GM19372 (cell line): ENCODE measurements around the gene STIP1.
"Not testable (repeated sequence)": the region's sequence is repeated elsewhere in the genome, so short reads cannot be mapped to it uniquely, and the experiment has no call there.

ENCODE experiments used
- ATAC-seq: cut with Tn5 transposase; IDR thresholded peaks from one replicate; pipeline ENCODE4 v1.9.1; 2021; ENCODE audit warnings: mild to moderate bottlenecking, low read depth, moderate library complexity; ENCODE audit not compliant: unreplicated experiment

The STIP1 gene

GRCh38 chr11:64234647-64235379 is 48.8 kb downstream of the STIP1 start:
- ATAC-seq, result peak; percentile 25

DNA sequence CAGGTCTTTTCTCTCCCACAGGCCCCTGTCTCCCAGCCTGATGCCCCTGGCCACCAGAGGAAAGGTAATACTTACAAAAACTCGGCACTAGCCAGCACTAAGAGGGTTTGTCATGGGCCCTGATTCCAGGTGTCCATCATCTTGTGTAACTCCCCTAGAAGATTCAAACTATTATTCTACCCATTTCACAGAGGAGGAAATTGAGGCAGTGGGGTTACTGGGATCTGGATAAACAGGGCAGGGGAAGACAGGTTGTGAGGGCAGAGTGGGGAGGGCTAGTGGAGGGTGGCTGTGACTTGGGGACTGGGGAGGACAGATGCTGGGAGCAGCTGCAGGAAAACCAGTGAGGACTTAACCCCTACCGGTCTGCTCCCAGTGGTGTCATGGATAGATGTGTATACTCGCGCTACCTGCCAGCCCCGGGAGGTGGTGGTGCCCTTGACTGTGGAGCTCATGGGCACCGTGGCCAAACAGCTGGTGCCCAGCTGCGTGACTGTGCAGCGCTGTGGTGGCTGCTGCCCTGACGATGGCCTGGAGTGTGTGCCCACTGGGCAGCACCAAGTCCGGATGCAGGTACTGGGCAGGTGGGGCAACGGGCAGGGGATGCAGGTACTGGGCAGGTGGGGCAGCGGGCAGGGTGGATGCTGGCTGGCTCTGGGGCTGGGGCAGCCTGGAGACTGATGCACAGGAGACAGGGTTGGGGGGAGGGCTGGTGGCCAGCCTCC is 49.6 kb downstream of the STIP1 start:
- ATAC-seq, result no peak

DNA sequence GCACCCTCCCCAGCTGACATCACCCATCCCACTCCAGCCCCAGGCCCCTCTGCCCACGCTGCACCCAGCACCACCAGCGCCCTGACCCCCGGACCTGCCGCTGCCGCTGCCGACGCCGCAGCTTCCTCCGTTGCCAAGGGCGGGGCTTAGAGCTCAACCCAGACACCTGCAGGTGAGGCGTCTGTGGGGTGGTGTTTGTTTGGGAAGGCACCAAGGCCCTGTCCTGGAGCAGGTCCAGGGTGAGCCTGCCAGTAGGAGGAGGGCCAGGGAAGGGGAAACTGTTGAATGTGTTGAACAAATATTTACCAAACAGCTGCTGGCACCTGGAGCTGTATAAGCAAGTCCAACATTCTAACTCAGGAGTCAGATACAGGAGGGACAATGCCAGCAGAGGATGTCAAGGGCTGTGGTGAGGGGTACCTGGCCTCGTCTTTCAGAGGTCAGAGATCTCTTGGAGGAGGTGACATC is 51.5 kb downstream of the STIP1 start:
- ATAC-seq, result no peak

- no peak for ATAC-seq
Measured at GRCh38 chr11:64238076-64238475, 52.1 kb downstream of the STIP1 start.

GRCh38 chr11:64238999-64239398 is 53.0 kb downstream of the STIP1 start:
- ATAC-seq, result no peak

DNA sequence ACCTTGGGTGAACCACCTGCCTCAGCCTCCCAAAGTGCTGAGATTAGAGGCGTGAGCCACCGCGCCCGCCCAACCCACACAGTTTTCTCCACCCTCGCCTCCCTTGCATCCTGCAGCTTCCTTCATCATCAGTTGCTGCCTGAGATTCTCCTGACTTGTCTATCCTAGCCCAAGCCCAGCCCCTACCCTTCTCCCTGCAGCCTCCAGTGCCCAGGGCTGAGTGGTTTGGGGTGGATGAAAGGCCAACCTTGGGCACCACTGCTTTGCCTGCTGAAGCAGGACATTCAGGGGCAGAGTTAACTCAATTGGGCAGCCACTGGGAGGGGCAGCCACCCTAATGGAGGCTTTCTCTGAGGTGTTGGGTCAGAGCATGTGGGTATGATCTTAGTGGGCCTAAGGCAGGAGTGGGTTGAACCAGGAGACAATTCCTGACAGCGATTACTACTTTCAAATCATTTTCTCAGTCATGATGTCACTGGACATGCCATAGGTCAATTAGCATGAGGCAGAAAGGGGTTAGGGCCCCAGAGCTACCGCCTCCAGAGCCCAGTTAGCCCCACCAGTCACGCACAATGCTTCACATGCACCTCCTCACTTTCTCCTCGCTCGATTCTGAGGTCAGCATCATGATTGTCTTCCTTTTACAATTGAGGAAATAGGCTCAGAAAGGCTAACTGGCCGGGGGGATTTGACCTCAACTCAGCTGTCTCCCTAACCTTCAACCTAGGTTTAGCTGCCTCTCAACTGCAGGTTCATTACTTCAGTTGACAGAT is 53.9 kb downstream of the STIP1 start:
- peak; percentile 3 for ATAC-seq

DNA sequence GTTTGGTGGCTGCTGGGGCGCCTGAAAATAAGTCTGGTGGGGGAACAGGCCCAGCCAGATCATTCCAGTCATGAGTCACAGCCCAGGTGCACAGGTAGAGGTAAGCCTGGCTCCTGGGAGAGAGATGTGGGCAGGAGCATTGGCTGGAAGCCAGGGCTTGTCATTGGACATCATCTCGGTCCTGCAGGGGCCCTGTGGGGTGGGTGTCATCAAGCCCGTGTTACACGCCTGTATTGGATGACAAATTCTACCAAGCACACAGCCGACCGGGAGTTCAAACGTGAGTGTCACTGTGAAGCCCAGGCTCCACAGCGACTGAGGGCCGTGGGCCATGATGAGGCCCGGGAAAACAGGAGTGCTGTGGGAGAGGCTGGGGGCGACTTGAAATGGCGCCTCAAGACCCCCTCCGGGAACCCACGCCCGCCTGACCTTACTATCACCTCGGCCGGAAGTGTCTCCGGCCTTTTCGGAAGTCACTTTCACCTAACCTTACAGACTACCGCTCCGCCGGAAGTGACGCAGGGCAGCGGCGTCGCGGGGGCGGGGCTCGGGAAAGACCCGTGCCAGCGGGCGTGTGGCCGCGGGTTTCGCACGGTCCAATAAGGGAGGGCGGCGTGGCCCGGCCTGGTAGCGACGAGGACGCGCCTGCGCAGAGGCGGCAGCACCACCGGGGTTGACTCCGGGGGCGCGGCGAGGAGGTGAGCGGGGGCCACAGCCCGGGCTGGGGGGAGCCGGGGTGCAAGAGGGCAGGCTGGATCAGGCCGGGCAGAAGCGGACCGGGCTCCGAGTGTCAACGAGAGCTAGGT is 54.7 kb downstream of the STIP1 start, which contains the start of gene FKBP2:
FKBP2 (plus strand) TSS at position 661 of the 806 bp plus-strand sequence. CDS start 1,293 bp downstream, outside the sequence.
- ATAC-seq, result peak; percentile 54

DNA sequence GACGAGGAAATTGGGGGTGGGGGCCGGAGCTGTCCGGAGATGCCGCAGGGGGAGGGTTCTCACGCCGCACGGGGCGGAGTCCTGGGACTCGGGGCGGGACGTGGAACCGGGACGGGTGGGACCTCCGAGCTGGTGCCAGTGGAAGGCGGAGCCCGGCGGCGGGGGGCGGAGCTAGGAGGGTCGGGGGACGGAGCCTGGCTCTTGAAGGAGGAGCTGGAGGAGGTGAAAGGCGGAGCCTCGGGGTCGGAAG is 55.2 kb downstream of the STIP1 start:
- ATAC-seq, result peak; percentile 74

GRCh38 chr11:64241491-64242374 is 55.8 kb downstream of the STIP1 start:
- peak; percentile 2 for ATAC-seq

GRCh38 chr11:64243236-64243854 is 57.4 kb downstream of the STIP1 start:
- no peak for ATAC-seq

DNA sequence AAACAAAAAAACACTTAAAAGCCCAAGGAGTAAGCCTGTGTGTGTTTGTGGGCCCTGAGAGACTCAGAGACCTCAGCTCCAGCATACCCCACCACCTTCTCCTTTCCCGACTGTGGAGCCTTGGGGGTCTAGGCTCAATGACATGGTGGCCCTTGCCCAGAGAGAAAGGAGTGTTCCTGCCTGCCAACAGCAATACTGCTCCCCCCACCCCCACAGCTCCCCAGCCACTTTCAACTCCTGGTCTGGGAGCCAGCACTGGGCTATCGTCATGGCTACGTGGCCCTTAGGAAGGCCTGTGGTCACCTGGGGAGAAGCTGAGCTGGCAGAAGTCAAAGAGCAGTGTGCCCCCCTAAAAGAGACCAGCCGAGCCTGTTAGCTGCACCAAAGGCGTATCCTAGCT is 58.1 kb downstream of the STIP1 start:
- no peak for ATAC-seq

- ATAC-seq, result no peak
Measured at GRCh38 chr11:64244966-64245365, 59.0 kb downstream of the STIP1 start.

DNA sequence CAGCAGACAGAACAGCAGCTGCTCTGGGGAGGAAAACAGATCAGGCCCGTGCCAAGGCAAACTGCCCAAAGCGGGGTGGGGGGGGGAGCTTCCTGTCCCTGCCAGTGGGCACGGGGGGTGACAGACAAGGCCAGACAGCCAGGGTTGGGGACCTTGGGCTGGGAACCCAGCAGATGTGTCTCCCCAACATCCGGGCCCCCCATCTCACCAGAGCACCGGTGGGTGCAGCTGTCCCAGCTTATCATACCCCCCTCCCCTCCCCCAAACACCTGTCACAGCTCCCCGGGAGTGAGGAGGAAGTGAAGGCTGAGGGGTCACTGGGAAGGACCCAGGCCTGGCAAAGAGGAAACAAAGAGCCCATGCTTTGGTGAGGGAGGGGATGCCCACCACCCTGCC is 59.4 kb downstream of the STIP1 start:
- ATAC-seq, result no peak

DNA sequence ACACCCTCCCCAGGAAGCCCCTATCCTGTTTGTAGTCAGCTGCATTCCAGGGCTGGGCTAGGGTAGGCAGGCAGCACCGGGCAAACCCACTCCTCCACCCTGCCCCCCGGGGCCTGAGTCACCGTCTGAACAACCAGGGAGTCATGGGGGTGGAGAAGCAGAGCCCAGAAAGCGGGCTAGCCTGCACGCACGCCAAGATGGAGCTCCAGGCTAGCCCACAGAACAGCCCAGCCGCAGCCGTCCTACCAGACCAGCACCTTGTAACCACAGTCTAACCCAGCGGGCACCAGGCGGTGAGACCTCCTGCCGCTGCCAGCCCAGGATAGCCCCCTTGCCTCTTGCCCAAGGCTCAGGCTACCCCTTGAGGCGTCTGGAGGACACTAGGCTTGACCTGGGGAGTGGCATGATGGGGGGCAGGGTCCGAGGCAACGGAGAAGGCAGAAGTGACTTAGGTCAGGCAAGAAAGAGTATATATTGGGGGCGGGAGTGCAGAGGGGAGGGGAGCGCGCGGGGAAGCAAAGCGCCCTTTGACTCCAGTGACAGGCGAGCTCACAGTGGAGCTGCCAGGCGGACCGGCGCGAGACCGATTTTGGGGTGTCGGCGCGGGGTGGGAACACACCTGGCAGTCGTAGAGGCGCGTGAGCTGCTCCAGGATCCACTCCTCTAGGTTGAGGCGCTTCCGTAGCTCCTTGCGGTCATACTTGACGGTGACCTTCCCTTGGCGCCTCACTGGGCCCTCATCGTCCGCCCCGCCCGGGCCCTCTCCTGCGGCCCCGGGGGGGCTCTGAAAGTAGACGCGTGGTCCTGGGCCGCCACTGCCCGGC is 60.0 kb downstream of the STIP1 start:
- no peak for ATAC-seq

DNA sequence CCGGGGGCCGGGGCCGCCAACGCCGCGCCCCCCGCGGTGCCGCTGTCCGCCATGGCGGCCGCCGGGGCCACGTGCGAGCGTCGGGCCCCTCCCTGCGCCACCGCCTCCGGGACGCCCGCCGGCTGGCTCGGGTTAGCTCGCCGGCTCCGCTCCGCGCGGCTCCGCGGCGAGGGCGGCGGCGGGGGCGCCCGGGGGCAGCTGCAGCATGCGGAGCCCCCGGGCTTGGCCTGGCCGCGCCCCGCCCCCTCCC is 60.6 kb downstream of the STIP1 start:
- not testable (repeated sequence) for ATAC-seq

DNA sequence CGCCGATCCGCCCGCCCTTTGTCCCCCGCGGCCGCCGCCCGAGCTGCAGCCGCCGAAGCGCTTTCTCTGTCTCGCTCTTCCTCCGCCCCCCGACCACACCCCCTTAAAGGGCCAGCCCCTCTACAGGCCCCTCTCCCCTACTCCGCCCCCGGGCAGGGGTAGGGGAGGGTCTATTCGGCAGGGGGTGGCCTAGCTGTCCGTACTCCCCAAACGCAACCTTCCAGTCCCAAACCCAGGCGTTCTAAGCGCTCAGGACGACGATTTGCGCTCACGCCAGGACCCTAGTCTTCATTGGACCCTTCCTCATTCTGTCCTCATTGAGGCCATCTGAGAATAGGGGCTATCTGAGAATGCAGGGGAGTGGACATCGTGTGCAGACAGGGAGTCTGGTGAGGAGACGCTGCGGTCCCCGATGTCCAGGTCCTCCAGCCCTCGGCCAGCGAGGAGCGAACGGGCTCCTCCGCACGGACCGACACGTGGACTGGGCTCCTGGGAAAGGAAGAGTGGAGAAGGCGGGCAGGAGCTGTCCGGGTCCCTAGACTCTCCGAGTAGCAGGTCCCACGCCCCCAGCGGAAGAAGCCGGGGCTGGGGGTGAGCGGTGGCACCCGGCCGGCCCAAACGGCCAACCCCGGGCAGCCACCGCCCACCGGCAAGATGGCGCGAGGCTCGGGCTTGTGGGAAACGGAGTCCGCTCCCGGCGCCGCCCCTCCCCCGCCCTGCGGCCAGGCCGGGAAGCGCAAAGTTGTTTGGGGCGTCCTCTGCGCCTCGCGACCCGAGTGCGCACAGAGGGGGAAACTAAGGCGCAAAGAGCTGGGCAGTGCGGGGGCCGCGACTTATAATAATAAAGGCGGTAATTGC is 61.1 kb downstream of the STIP1 start, which contains the start of gene PPP1R14B:
PPP1R14B (minus strand) TSS at position 73 of the 858 bp plus-strand sequence. CDS start 270 bp downstream, outside the sequence.
- ATAC-seq, result peak; percentile 39

DNA sequence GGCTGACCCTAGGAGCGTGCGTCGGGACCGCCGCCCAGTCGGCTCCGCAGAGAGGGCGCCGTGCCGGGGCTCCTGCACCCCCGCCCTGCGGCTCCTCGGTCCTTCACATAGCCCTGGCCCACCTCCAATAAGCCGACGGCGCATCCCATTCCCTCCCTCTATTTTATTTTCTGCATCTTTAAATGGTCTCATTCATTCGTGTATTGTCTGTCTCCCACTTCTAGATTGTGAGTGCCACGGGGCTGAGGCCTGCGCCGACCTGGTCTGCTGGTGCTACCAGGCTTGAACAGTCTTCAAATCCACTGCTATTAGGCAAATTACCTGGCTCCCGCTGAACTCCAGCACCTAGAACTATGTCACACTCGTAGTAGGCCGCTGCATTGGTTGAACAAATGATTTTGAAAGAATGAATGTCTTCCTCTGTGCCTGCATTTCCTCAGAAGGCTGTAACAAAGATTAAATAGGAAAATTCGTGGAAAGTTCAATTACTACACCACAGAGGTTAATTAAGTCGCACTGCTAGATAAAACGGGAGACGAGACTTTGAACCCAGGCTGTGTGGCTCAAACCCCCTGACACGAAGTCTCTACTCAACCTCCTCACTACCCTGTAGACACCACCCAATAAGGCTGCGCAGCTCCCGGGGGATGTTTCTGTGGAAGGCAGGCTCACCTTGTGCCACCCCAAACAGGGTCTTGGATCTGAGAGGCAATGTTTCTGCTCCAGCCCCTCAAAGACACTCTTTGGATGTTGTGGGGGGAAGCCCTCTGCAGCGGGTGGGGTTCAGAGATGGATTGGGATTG is 62.0 kb downstream of the STIP1 start:
- ATAC-seq, result no peak
